Activated CD4-positive, alpha-beta memory T cell treated with anti-CD3 and anti-CD28 coated beads for 36 hours (primary cell): Measurements from ENCODE around the gene ZNF575. TPM values are rescaled to one million over a fixed set of nuclear protein-coding genes. Genes with fewer than 3 reads are reported as not detected.

ENCODE experiments used
- CTCF ChIA-PET: fragments of 350-600 bp; sonication (Branson Sonifier 250); formaldehyde crosslinking; loops from one replicate; lab custom pipeline; 2021; ENCODE audit warnings: antibody characterized with exemption, inconsistent platforms; lab: Charles Lee
- POLR2A ChIA-PET: fragments of 350-600 bp; sonication (Branson Sonifier 250); formaldehyde crosslinking; loops from one replicate; lab custom pipeline; 2021; ENCODE audit warnings: antibody characterized with exemption; lab: Charles Lee
- DNase-seq: peaks from one replicate; pipeline ENCODE4 v3.0.0-alpha.2; 2020
- H3K27ac Mint-ChIP-seq: one replicate; pipeline ENCODE4 v1.8.0; 2021; ENCODE audit warnings: mixed read lengths
- H3K27me3 Mint-ChIP-seq: one replicate; pipeline ENCODE4 v1.8.0; 2021; ENCODE audit warnings: mixed read lengths
- H3K36me3 Mint-ChIP-seq: one replicate; pipeline ENCODE4 v1.8.0; 2021; ENCODE audit warnings: mixed read lengths
- H3K4me1 Mint-ChIP-seq: one replicate; pipeline ENCODE4 v1.8.0; 2021; ENCODE audit warnings: low read depth, mixed read lengths
- H3K4me3 Mint-ChIP-seq: one replicate; pipeline ENCODE4 v1.8.0; 2021; ENCODE audit warnings: mild to moderate bottlenecking, mixed read lengths
- H3K9me3 Mint-ChIP-seq: one replicate; pipeline ENCODE4 v1.8.0; 2021; ENCODE audit warnings: mixed read lengths
- intact Hi-C: fragments of 100-400 bp; cut with micrococcal nuclease; formaldehyde crosslinking; loops from one replicate; pipeline ENCODE4 v1.15.1; 2023
- total RNA-seq, 2 experiments: library from RNA; stranded (reverse); gene quantifications; one replicate each; pipeline ENCODE4 v1.2.3, GENCODE V29; 2021

Gene ZNF575
- total RNA-seq, 2 experiments from 2014 or later: 3.1 to 3.7 TPM

- intact Hi-C loops: no loop called here
- no peak for DNase-seq
- Mint-ChIP-seq H3K36me3 (peaks cover 13% of the 10 kb centered on the region), H3K27me3 (no peaks in the 10 kb centered on the region), H3K4me1 (peaks cover 17% of the 10 kb centered on the region), H3K27ac (no peak overlapping the region), H3K9me3 (no peaks in the 10 kb centered on the region), H3K4me3 (no peak overlapping the region)
- ChIA-PET CTCF (interaction anchor here (2.4 kb wide), 1 partner anchor 52 kb away, joined by 9 read pairs; no protein-coding TSS in a partner anchor), POLR2A (no interaction called here)
Measured at GRCh38 chr19:43499042-43499441, 33.9 kb upstream of the ZNF575 start.

- H3K36me3 Mint-ChIP-seq: peaks cover 3% of the 10 kb centered on the region
- no peak overlapping the region for H3K4me3 Mint-ChIP-seq
- H3K27ac Mint-ChIP-seq: no peak overlapping the region
- POLR2A ChIA-PET: no interaction called here
- H3K27me3 Mint-ChIP-seq: no peaks in the 10 kb centered on the region
- intact Hi-C loops: no loop called here
- H3K9me3 Mint-ChIP-seq: no peaks in the 10 kb centered on the region
- no peak for DNase-seq
- peaks cover 23% of the 10 kb centered on the region for H3K4me1 Mint-ChIP-seq
- CTCF ChIA-PET: interaction anchor here (0.7 to 1.1 kb wide), 2 partner anchors 55 to 69 kb away, joined by 3 to 8 read pairs; no protein-coding TSS in a partner anchor
Measured at GRCh38 chr19:43501661-43502418, 31.1 kb upstream of the ZNF575 start.

- intact Hi-C loops: no loop called here
- CTCF ChIA-PET: interaction anchor here (0.7 to 4.3 kb wide), 3 partner anchors 55 to 70 kb away, joined by 3 to 47 read pairs (median 8); no protein-coding TSS in a partner anchor
- POLR2A ChIA-PET: no interaction called here
- Mint-ChIP-seq H3K27me3 (no peaks in the 10 kb centered on the region), H3K27ac (no peak overlapping the region), H3K9me3 (no peaks in the 10 kb centered on the region), H3K4me3 (peak overlapping the region; percentile 94), H3K36me3 (peaks cover 1% of the 10 kb centered on the region), H3K4me1 (peaks cover 23% of the 10 kb centered on the region)
- no peak for DNase-seq
Measured at GRCh38 chr19:43502419-43502976, 30.5 kb upstream of the ZNF575 start.

- no peaks in the 10 kb centered on the region for H3K27me3 Mint-ChIP-seq
- ChIA-PET POLR2A (interaction anchor here (0.8 to 1.6 kb wide), 13 partner anchors 8 to 92 kb away, joined by 3 to 8 read pairs (median 4); partner anchors contain the start of genes IRGQ and LYPD3), CTCF (interaction anchor here (0.7 to 4.3 kb wide), 14 partner anchors 12 to 241 kb away, joined by 3 to 47 read pairs (median 5); partner anchors contain the start of genes IRGQ and ZNF575)
- peak overlapping the region; percentile 95 for H3K27ac Mint-ChIP-seq
- H3K9me3 Mint-ChIP-seq: no peaks in the 10 kb centered on the region
- H3K4me1 Mint-ChIP-seq: peaks cover 23% of the 10 kb centered on the region
- H3K36me3 Mint-ChIP-seq: peaks cover 7% of the 10 kb centered on the region
- H3K4me3 Mint-ChIP-seq: peak overlapping the region; percentile 94
- intact Hi-C loops: loop anchor here (1.0 to 2.0 kb wide), 3 partner anchors 23 to 56 kb away; partner anchors contain the start of gene ETHE1
- peak; percentile 99 for DNase-seq
Measured at GRCh38 chr19:43503501-43504425, 29.2 kb upstream of the ZNF575 start.

GRCh38 chr19:43504426-43505185 lies 28.4 kb upstream of the ZNF575 start, which contains the start of gene PHLDB3:
Gene PHLDB3 (minus strand): TSS chr19:43504746. CDS start chr19:43504118, 628 bp downstream.
- ChIA-PET POLR2A (interaction anchor here (0.8 to 1.6 kb wide), 13 partner anchors 8 to 91 kb away, joined by 3 to 8 read pairs (median 4); partner anchors contain the start of genes IRGQ and LYPD3), CTCF (interaction anchor here (0.6 to 4.3 kb wide), 15 partner anchors 9 to 821 kb away, joined by 3 to 47 read pairs (median 4); partner anchors contain the start of genes IRGQ and ZNF575)
- Mint-ChIP-seq H3K27ac (peak within 1 kb of the TSS; percentile 95), H3K4me3 (peak within 1 kb of the TSS; percentile 94), H3K9me3 (no peaks in the 10 kb centered on the region), H3K27me3 (no peaks in the 10 kb centered on the region), H3K4me1 (peaks cover 23% of the 10 kb centered on the region), H3K36me3 (peaks cover 11% of the 10 kb centered on the region)
- intact Hi-C loops: loop anchor here (1.0 to 2.0 kb wide), 3 partner anchors 22 to 57 kb away; partner anchors contain the start of gene ETHE1
- DNase-seq: peak; percentile 61

- H3K4me3 Mint-ChIP-seq: peak overlapping the region; percentile 11
- peak overlapping the region; percentile 49 for H3K27ac Mint-ChIP-seq
- no peaks in the 10 kb centered on the region for H3K9me3 Mint-ChIP-seq
- H3K4me1 Mint-ChIP-seq: peaks cover 23% of the 10 kb centered on the region
- ChIA-PET POLR2A (interaction anchor here (1.1 to 1.6 kb wide), 5 partner anchors 13 to 90 kb away, joined by 3 to 8 read pairs (median 4); partner anchors contain the start of gene IRGQ), CTCF (interaction anchor here (0.6 to 4.3 kb wide), 10 partner anchors 8 to 821 kb away, joined by 3 to 47 read pairs (median 4); partner anchors contain the start of gene IRGQ)
- H3K36me3 Mint-ChIP-seq: peaks cover 15% of the 10 kb centered on the region
- no peak for DNase-seq
- intact Hi-C loops: loop anchor here (2.0 kb wide), 1 partner anchor 22 kb away; the partner anchor contains the start of gene ETHE1
- H3K27me3 Mint-ChIP-seq: no peaks in the 10 kb centered on the region
Measured at GRCh38 chr19:43505186-43505456, 27.9 kb upstream of the ZNF575 start.

GRCh38 chr19:43505941-43506340 lies 27.0 kb upstream of the ZNF575 start:
- peaks cover 17% of the 10 kb centered on the region for H3K36me3 Mint-ChIP-seq
- intact Hi-C loops: loop anchor here (2.0 kb wide), 1 partner anchor 21 kb away; the partner anchor contains the start of gene ETHE1
- ChIA-PET CTCF (interaction anchor here (0.7 to 4.3 kb wide), 5 partner anchors 14 to 71 kb away, joined by 3 to 47 read pairs (median 4); no protein-coding TSS in a partner anchor), POLR2A (no interaction called here)
- no peak for DNase-seq
- H3K4me1 Mint-ChIP-seq: peaks cover 21% of the 10 kb centered on the region
- H3K4me3 Mint-ChIP-seq: no peak overlapping the region
- H3K27ac Mint-ChIP-seq: peak overlapping the region; percentile 39
- H3K9me3 Mint-ChIP-seq: no peaks in the 10 kb centered on the region
- H3K27me3 Mint-ChIP-seq: no peaks in the 10 kb centered on the region

GRCh38 chr19:43506629-43507028 lies 26.4 kb upstream of the ZNF575 start:
- ChIA-PET CTCF (interaction anchor here (0.7 to 4.3 kb wide), 3 partner anchors 14 to 72 kb away, joined by 3 to 47 read pairs (median 30); no protein-coding TSS in a partner anchor), POLR2A (no interaction called here)
- Mint-ChIP-seq H3K4me1 (peaks cover 21% of the 10 kb centered on the region), H3K4me3 (no peak overlapping the region), H3K27ac (no peak overlapping the region), H3K9me3 (no peaks in the 10 kb centered on the region), H3K36me3 (peaks cover 21% of the 10 kb centered on the region), H3K27me3 (no peaks in the 10 kb centered on the region)
- no peak for DNase-seq
- intact Hi-C loops: no loop called here

GRCh38 chr19:43507880-43508279 lies 25.1 kb upstream of the ZNF575 start:
- Mint-ChIP-seq H3K4me1 (peaks cover 14% of the 10 kb centered on the region), H3K27ac (no peak overlapping the region), H3K36me3 (peaks cover 22% of the 10 kb centered on the region), H3K9me3 (no peaks in the 10 kb centered on the region), H3K4me3 (no peak overlapping the region), H3K27me3 (no peaks in the 10 kb centered on the region)
- ChIA-PET CTCF (interaction anchor here (3.0 kb wide), 1 partner anchor 61 kb away, joined by 13 read pairs; no protein-coding TSS in a partner anchor), POLR2A (no interaction called here)
- intact Hi-C loops: no loop called here
- no peak for DNase-seq

GRCh38 chr19:43510713-43511112 lies 22.3 kb upstream of the ZNF575 start:
- no peak overlapping the region for H3K4me3 Mint-ChIP-seq
- DNase-seq: no peak
- ChIA-PET POLR2A (no interaction called here), CTCF (interaction anchor here (2.2 to 3.0 kb wide), 2 partner anchors 9 to 64 kb away, joined by 8 to 13 read pairs; no protein-coding TSS in a partner anchor)
- no peak overlapping the region for H3K27ac Mint-ChIP-seq
- H3K4me1 Mint-ChIP-seq: peaks cover under 1% of the 10 kb centered on the region
- intact Hi-C loops: no loop called here
- peaks cover 28% of the 10 kb centered on the region for H3K36me3 Mint-ChIP-seq
- H3K27me3 Mint-ChIP-seq: no peaks in the 10 kb centered on the region
- H3K9me3 Mint-ChIP-seq: no peaks in the 10 kb centered on the region
